GM18858 (cell line): ENCODE data around the gene HYCC1.
"Not testable (repeated sequence)": the region's sequence is repeated elsewhere in the genome, so short reads cannot be mapped to it uniquely, and the experiment has no call there.

ENCODE experiments used
- ATAC-seq: cut with Tn5 transposase; IDR thresholded peaks from one replicate; pipeline ENCODE4 v1.9.1; 2021; ENCODE audit not compliant: unreplicated experiment

HYCC1 gene

DNA sequence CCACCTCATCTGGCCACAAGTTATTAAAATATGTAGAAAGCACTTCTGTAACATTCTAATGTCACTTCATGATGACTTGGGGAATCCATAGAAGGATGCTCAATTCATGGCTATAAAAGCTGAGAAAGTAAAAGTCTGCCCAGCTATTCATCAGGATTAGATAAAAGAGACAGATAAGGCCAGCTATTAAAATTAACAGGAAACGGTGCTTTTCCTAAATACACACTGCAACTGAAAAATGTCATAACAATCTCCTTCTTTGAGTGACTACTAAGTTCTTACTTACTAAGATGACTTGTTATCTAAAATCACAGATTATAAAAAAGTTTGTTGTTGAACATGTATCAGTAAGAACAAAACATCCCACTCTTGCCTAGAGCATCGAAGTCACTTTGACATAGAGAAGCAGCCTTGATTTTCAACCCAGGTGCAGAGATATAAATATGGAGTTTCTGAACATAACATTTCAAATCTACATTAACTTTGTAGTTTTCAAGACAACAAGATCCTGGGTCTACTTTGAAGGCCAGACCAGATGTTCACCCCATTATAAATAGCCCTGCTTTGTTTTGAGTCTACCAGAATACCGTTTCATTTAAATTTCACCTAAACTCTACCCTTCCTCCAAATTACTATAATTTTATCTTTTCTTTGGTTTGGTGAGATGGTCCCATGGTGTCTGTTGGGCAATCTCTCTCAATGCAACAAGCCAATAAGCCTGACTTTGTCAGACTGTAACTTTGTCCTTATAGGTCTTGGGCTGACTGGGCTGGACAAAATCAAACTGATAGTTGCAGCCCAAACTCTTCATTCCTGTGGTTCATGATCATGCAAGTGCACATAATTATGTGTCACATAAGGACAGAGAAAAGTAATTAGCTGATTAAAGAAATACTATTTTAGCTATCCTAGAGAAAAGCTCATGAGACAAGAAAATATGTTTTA lies 24.0 kb downstream of the HYCC1 start:
- no peak for ATAC-seq

DNA sequence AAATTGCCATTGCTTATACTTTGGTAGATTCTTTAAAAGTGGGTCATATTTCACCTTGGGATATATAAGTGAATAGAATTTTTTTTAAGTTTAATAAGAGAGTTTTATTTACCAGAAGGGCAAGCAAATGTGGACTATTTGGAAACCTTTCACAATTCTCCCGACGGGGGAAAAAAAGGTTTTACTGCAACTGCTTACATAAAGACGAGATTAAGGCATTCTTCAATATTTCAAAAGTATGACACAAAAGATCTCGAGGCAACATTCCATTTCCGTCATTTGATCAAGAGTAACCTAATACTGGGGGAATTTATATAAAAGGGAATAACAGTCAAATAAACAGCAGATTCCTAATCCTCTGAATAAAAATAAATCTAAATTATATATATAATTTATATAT lies 28.5 kb downstream of the HYCC1 start:
- ATAC-seq: no peak

DNA sequence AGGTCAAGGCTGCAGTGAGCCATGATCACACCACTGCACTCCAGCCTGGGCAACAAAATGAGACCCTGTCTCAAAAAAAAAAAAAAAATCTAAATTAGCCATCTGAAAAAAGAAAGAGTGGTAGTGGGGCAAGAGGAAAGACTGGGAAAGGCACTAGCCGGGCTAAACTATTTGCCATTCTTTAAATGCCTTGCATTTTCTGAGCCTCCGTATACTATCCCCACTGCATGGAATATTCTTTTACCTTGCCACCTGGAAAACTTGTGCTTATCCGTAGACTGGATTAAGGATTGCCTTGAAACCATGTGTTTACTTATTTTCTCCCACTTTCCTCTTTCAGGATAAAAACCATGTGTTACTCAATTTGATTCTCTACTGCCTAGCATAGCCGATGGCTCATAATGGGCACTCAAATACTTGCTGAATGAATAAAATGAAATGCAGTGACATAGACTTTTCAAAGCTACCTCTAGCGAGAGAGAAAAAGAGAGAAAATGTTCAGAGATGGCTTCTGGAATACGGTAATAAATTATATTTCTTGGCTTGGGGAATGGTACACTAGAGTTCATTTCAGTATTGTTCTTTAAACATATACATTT lies 30.6 kb downstream of the HYCC1 start:
- ATAC-seq: no peak

DNA sequence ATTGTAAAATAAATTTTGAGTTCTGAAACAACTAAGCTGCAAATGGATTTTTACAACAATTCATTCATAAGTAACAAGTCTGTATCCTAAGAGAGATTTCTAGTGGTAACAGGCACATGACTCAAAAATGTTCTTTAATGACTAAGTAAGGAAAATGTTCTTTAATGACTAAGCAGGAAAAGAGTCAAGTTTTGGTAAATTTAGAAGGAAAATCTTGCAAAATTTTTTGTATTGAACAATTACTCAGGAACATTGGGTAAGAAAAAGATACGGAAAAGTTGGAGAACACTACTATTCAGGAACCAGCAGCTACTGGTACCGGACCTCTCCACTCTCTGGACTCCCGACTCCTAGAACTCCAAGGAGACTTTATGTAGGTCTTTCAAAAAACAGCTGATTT lies 33.5 kb downstream of the HYCC1 start:
- ATAC-seq: no peak

DNA sequence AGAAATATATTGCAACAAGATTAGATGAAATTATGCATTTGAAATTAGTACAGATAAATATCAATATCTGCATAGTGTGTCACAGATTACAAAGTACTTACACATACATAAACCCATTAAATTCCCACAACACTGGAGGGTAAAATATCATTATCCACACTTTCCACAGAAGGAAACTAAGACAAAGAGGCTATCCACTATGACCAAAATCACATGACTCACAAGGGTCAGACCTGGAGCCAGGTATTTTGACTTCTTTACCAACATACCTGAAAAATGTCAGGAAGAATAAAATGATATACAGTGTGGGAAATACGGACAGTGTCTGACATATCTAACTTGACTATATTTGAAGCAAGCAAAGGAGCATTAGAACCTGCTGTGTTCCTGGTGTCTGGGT lies 34.1 kb downstream of the HYCC1 start:
- ATAC-seq: no peak

DNA sequence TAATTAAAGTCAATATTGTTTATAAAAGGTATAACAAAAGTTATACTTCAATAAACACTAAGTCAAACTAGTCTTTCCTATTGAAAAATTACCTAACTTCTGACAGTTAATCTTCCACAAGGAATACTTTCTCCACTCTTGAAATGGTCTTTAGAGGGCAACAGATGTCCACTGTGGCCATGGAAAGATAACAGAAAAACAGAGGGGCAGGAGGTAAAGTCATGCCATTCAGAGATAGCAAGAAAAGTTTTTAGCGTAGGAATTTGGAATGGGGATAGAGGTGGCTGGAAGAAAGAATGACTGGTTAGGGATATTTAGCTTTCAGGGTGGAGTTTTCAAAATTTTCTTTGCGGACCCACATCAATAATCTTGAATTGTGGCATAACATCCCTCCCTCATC lies 34.7 kb downstream of the HYCC1 start:
- ATAC-seq: no peak

DNA sequence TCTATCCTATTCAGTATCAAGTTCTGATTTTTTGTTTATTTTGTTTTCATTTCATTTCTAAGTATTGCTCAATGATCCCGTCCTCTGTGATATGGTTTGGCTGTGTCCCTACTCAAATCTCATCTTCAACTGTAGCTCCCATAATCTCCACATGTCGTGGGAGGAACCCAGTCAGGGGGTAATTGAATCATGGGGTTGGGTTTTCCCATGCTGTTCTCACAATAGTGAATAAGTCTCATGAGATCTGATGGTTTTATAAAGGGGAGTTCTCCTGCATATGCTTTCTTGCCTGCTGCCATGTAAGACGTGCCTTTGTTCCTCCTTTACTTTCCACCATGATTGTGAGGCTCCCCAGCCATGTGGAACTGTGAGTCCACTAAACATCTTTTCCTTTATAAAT lies 39.3 kb downstream of the HYCC1 start:
- not testable (repeated sequence) for ATAC-seq

DNA sequence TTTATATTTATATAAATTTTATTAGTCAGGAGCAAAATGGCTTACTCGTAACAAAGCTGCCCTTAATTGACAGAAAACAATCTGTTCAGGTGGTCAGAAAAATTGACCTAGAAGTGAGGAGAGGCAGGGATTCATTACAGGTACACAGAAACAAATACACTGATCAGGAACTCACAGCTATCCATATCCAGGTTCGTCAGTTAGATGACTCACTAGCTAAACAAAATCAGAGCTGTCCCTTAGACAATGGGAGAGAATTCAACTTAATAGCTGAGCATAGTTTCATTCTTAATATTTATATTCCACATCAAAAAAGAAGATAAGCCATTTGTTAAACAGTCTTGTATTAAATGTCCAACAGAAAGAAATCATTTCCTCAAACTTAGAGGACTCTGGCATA lies 41.7 kb downstream of the HYCC1 start:
- no peak for ATAC-seq

DNA sequence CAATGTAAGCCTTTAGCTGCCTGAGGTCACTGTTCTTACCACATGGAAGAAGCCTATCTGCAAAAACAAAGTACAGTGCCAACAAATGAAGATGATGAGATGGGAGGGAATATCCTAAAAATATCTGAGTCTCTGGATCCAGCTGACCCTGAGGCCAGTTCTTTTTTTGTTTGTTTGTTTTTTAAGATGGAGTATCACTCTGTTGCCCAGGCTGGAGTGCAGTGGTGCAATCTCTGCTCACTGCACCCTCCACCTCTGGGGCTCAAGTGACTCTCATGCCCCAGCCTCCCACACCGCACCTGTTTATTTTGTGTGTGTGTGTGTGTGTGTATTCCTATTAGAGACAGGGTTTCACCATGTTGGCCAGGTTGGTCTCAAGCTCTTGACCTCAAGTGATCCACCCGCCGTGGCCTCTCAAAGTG lies 44.9 kb downstream of the HYCC1 start:
- no peak for ATAC-seq
